Measurements from ENCODE around the gene ATPAF1. TPM values are rescaled to one million over a fixed set of nuclear protein-coding genes. Genes with fewer than 3 reads are reported as not detected.

The ATPAF1 gene
- total RNA-seq, 3 donors from 2014 or later, result 42.3 to 68.8 (median 44.8) TPM

- no peak for DNase-seq (ENCODE audit: low spot score in 2 of 2)
- intact Hi-C loops (cut with DNase I; ENCODE audit: low total_unique reads), result no loop called here
- Histone ChIP-seq H3K4me3 (no peak overlapping the region), H3K9me3 (no peaks in the 10 kb centered on the region), H3K27ac (no peak overlapping the region), H3K27me3 (no peaks in the 10 kb centered on the region), H3K36me3 (no peaks in the 10 kb centered on the region), H3K4me1 (no peaks in the 10 kb centered on the region)
- TF ChIP-seq POLR2AphosphoS5 (IDR thresholded peaks at IDR 0.05) (no peak), POLR2A (IDR thresholded peaks at IDR 0.05) (no peak), CTCF (IDR thresholded peaks at IDR 0.05) (no peak)
These were observed 11.8 kb upstream of the ATPAF1 start for GRCh38 chr1:46679789-46680573.

DNA sequence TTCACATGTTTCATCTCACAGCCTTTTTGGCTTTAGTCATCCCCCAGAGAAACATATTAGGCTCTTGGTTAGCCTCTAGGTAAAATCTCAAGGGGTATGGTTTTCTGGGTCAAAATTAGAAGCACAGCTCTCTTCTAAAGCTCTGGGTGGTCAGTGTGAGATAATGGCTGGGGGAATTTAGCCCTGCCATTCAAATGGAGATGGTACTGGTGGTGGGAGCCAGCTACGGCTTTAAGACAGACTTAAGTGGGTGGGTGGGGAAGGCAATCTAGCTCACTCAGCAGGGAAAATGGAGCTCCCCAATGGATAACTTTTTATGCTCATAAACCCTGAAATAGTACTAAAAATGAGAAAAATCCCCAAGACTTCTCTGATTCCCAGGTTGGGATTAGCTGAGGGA is 9.2 kb upstream of the ATPAF1 start:
- Histone ChIP-seq H3K9me3 (no peaks in the 10 kb centered on the region), H3K36me3 (no peaks in the 10 kb centered on the region), H3K27me3 (no peaks in the 10 kb centered on the region), H3K27ac (no peak overlapping the region), H3K4me3 (no peak overlapping the region), H3K4me1 (no peaks in the 10 kb centered on the region)
- TF ChIP-seq POLR2A (IDR thresholded peaks at IDR 0.05) (no peak), CTCF (IDR thresholded peaks at IDR 0.05) (no peak), POLR2AphosphoS5 (IDR thresholded peaks at IDR 0.05) (no peak)
- no peak for DNase-seq (ENCODE audit: low spot score in 2 of 2)
- intact Hi-C loops (cut with DNase I; ENCODE audit: low total_unique reads), result no loop called here

GRCh38 chr1:46676531-46676930 is 8.4 kb upstream of the ATPAF1 start:
- intact Hi-C loops (cut with DNase I; ENCODE audit: low total_unique reads), result no loop called here
- no peaks in the 10 kb centered on the region for H3K27me3 ChIP-seq
- H3K27ac ChIP-seq, result no peak overlapping the region
- no peaks in the 10 kb centered on the region for H3K36me3 ChIP-seq
- TF ChIP-seq POLR2AphosphoS5 (IDR thresholded peaks at IDR 0.05) (no peak), POLR2A (IDR thresholded peaks at IDR 0.05) (no peak), CTCF (IDR thresholded peaks at IDR 0.05) (no peak)
- H3K4me3 ChIP-seq, result no peak overlapping the region
- no peaks in the 10 kb centered on the region for H3K9me3 ChIP-seq
- no peak for DNase-seq (ENCODE audit: low spot score in 2 of 2)
- H3K4me1 ChIP-seq, result no peaks in the 10 kb centered on the region

GRCh38 chr1:46675549-46676314 is 7.6 kb upstream of the ATPAF1 start:
- H3K27ac ChIP-seq, result no peak overlapping the region
- no peaks in the 10 kb centered on the region for H3K27me3 ChIP-seq
- no peak for DNase-seq (ENCODE audit: low spot score in 2 of 2)
- H3K36me3 ChIP-seq, result no peaks in the 10 kb centered on the region
- no peaks in the 10 kb centered on the region for H3K4me1 ChIP-seq
- intact Hi-C loops (cut with DNase I; ENCODE audit: low total_unique reads), result no loop called here
- H3K9me3 ChIP-seq, result no peaks in the 10 kb centered on the region
- H3K4me3 ChIP-seq, result no peak overlapping the region
- no peak for TF ChIP-seq POLR2AphosphoS5 (IDR thresholded peaks at IDR 0.05)
- no peak for TF ChIP-seq CTCF (IDR thresholded peaks at IDR 0.05)
- TF ChIP-seq POLR2A (IDR thresholded peaks at IDR 0.05), result no peak

DNA sequence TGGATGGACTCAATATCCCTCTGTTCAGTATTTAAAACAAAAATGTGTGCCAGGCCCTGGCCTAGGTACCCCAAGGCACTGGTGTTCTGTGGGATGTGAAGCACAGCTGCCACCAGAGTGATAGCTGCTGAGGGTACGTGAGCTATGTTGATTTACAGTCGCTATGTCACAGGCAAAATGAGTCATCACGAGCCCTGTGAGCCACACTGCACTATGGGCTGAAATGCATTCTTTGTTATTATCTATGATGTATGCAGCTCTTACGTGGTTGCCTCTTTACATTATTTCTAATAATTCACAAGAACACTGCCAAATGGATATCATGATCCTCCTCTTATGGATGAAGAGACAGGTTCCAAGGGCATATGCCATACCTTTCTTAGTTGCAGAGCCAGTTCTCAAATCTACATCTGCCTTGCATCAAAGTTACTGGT is 5.6 kb upstream of the ATPAF1 start:
- intact Hi-C loops (cut with DNase I; ENCODE audit: low total_unique reads), result no loop called here
- Histone ChIP-seq H3K27ac (no peak overlapping the region), H3K27me3 (no peaks in the 10 kb centered on the region), H3K36me3 (no peaks in the 10 kb centered on the region), H3K4me3 (no peak overlapping the region), H3K9me3 (no peaks in the 10 kb centered on the region), H3K4me1 (no peaks in the 10 kb centered on the region)
- TF ChIP-seq CTCF (IDR thresholded peaks at IDR 0.05), result no peak
- TF ChIP-seq POLR2A (IDR thresholded peaks at IDR 0.05), result no peak
- no peak for TF ChIP-seq POLR2AphosphoS5 (IDR thresholded peaks at IDR 0.05)
- no peak for DNase-seq (ENCODE audit: low spot score in 2 of 2)
